Body of pancreas (tissue), 4 donors: ENCODE measurements around the gene USP32. TPM values are rescaled to one million over a fixed set of nuclear protein-coding genes. Genes with fewer than 3 reads are reported as not detected.

ENCODE experiments used
- ATAC-seq: fragments of 150-250 bp; one replicate; pipeline ENCODE4 v1.9.1; 2016
- DNase-seq, 4 donors: peaks; one replicate each; pipeline ENCODE4 v3.0.0-alpha.2; 2019
- H3K27ac ChIP-seq, 4 donors: fragments of 200-600 bp; sonication (generic); 1 replicate in 3 of 4; 2 replicates in 1 of 4; pipeline versions ENCODE4 v1.5.1 to v1.6.1; 2016 to 2019; ENCODE audit warnings: mild to moderate bottlenecking in 1 of 4, mixed read lengths in 1 of 4, moderate library complexity in 1 of 4
- H3K27me3 ChIP-seq, 2 donors: fragments of 200-600 bp; sonication (generic); one replicate each; pipeline ENCODE4 v1.6.0; 2016; ENCODE audit warnings: mild to moderate bottlenecking in 1 of 2
- H3K36me3 ChIP-seq, 2 donors: fragments of 200-600 bp; sonication (generic); replicated peaks in 1 of 2; 2 replicates each; pipeline ENCODE4 v1.5.1; 2016; ENCODE audit warnings: low read depth in 2 of 2; ENCODE audit not compliant: insufficient read depth in 1 of 2
- H3K4me1 ChIP-seq: fragments of 200-600 bp; sonication (generic); one replicate; pipeline ENCODE4 v1.6.0; 2016
- H3K4me3 ChIP-seq, 2 donors: fragments of 200-600 bp; sonication (generic); 1 replicate in 1 of 2; 2 replicates in 1 of 2; pipeline ENCODE4 v1.5.1; 2016 to 2019
- H3K9me3 ChIP-seq, 3 donors: fragments of 200-600 bp; sonication (generic); 1 replicate in 2 of 3; 2 replicates in 1 of 3; pipeline ENCODE4 v1.5.1; 2016
- CTCF ChIP-seq, 7 experiments: fragments of 450-650 bp in 4 of 7; fragments of 200-600 bp in 3 of 7; sonication (generic) in 3 of 7; IDR thresholded peaks; one replicate each; pipeline ENCODE4 v1.5.1; 2016 to 2019; ENCODE audit warnings: antibody characterized with exemption in 7 of 7
- POLR2A ChIP-seq, 3 donors: fragments of 450-650 bp; IDR thresholded peaks; one replicate each; pipeline ENCODE4 v1.6.1; 2016; ENCODE audit warnings: antibody characterized with exemption in 3 of 3, mild to moderate bottlenecking in 2 of 3
- WGBS, 2 donors: methylation state at CpG; one replicate each; pipeline ENCODE4 v1.1.5; 2017; 5-methylcytosine and 5-hydroxymethylcytosine counted together
- intact Hi-C: fragments of 100-400 bp; cut with DNase I; formaldehyde crosslinking; loops from one replicate; pipeline ENCODE4 v1.15.1; 2023
- total RNA-seq, 2 donors: library from RNA; depleted of rRNA; stranded (reverse); fragments of >200 nt; gene quantifications; one replicate each; pipeline ENCODE4 v1.1.0, GENCODE V29; 2016

The USP32 gene
- total RNA-seq, 2 donors from 2014 or later, result 15.8 to 19.7 TPM

GRCh38 chr17:60390925-60391470 is 935 bp downstream of the USP32 start:
- Histone ChIP-seq H3K27ac (peak overlapping the region; percentile 71 to 98 (median 93)), H3K36me3 (no peaks in the 10 kb centered on the region), H3K4me1 (peaks cover 31% of the 10 kb centered on the region), H3K9me3 (no peaks in the 10 kb centered on the region), H3K27me3 (no peaks in the 10 kb centered on the region), H3K4me3 (peak overlapping the region; percentile 79 to 92)
- intact Hi-C loops, result no loop called here
- no peak for ATAC-seq
- peak; percentile 23 to 54 (median 38) for DNase-seq
- TF ChIP-seq POLR2A (IDR thresholded peaks at IDR 0.05) (no peak), CTCF (IDR thresholded peaks at IDR 0.05) (no peak)
- 2% methylated on average over 12 to 15 of the region's 15 CpGs for WGBS, 2 donors

DNA sequence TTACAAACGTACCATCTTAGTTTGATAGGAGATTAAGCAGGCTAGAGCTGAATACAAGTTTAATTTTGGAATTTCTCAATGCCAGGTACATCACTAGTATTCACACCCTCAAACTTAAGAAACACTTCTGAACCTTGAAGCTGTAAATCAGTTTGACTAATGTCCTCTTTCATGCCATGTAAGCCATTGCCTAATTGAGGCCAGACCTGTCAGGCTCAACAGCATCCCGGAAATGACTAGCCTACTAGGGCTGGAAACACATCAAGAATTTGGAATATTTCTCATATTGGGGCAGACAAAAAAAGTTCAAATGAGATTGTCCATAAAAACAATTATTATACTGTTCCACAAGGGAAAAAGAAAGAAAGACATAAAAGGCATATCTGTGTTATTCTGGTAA is 1.7 kb downstream of the USP32 start:
- Histone ChIP-seq H3K27ac (peak overlapping the region in 3 of 4 donors; percentile 42 to 98 (median 90)), H3K4me1 (peaks cover 38% of the 10 kb centered on the region), H3K27me3 (no peaks in the 10 kb centered on the region), H3K9me3 (no peaks in the 10 kb centered on the region), H3K4me3 (no peak overlapping the region), H3K36me3 (no peaks in the 10 kb centered on the region)
- ATAC-seq, result no peak
- TF ChIP-seq CTCF (IDR thresholded peaks at IDR 0.05) (no peak), POLR2A (IDR thresholded peaks at IDR 0.05) (no peak)
- peak in 2 of 4 donors; percentile 15 to 23 for DNase-seq
- intact Hi-C loops, result no loop called here
- 35 to 40% methylated on average over 2 of the region's 2 CpGs for WGBS, 2 donors

GRCh38 chr17:60388742-60389141 is 3.2 kb downstream of the USP32 start:
- peak overlapping the region in 1 of 4 donors; percentile 1 for H3K27ac ChIP-seq
- H3K27me3 ChIP-seq, result no peaks in the 10 kb centered on the region
- peaks cover 45% of the 10 kb centered on the region for H3K4me1 ChIP-seq
- DNase-seq (peak in 2 of 4 donors; percentile 22 to 26), ATAC-seq (no peak)
- intact Hi-C loops, result no loop called here
- WGBS, 2 donors, result 10 to 23% methylated on average over 3 of the region's 3 CpGs
- no peak overlapping the region for H3K4me3 ChIP-seq
- H3K9me3 ChIP-seq, result no peaks in the 10 kb centered on the region
- H3K36me3 ChIP-seq, result no peaks in the 10 kb centered on the region
- TF ChIP-seq CTCF (IDR thresholded peaks at IDR 0.05), result no peak

GRCh38 chr17:60387666-60388065 is 4.3 kb downstream of the USP32 start:
- intact Hi-C loops, result no loop called here
- ATAC-seq, result no peak
- Histone ChIP-seq H3K27me3 (no peaks in the 10 kb centered on the region), H3K4me1 (peaks cover 55% of the 10 kb centered on the region), H3K27ac (no peak overlapping the region), H3K9me3 (no peaks in the 10 kb centered on the region), H3K36me3 (no peaks in the 10 kb centered on the region), H3K4me3 (no peak overlapping the region)
- no peak for DNase-seq
- WGBS, 2 donors, result 77 to 96% methylated on average over 3 of the region's 3 CpGs
- no peak for TF ChIP-seq POLR2A (IDR thresholded peaks at IDR 0.05)
- no peak for TF ChIP-seq CTCF (IDR thresholded peaks at IDR 0.05)
